Endodermal cell (in vitro differentiated cells): ENCODE results near the gene TAS2R60. TPM values are rescaled to one million over a fixed set of nuclear protein-coding genes. Genes with fewer than 3 reads are reported as not detected.

Experiments
- DNase-seq: peaks from one replicate; pipeline ENCODE4 v3.0.0-alpha.2; 2017
- H3K27ac ChIP-seq: 2 replicates; pipeline ENCODE4 v1.5.1; 2013; ENCODE audit warnings: mild to moderate bottlenecking, low read depth, low read length, moderate library complexity
- H3K27me3 ChIP-seq: 2 replicates; pipeline ENCODE4 v1.6.1; 2013; ENCODE audit warnings: mild to moderate bottlenecking, low read length, moderate library complexity; ENCODE audit not compliant: insufficient read depth, control insufficient read depth, poor library complexity, severe bottlenecking
- H3K36me3 ChIP-seq: 2 replicates; pipeline ENCODE4 v1.7.0; 2013; ENCODE audit warnings: mild to moderate bottlenecking, low read length, moderate library complexity; ENCODE audit not compliant: control insufficient read depth, insufficient read depth
- H3K4me1 ChIP-seq: one replicate; pipeline ENCODE4 v1.7.0; 2013; ENCODE audit warnings: low read length; ENCODE audit not compliant: control insufficient read depth, insufficient read depth
- H3K4me3 ChIP-seq: 2 replicates; pipeline ENCODE4 v1.5.1; 2013; ENCODE audit warnings: mild to moderate bottlenecking, low read length, moderate library complexity
- H3K9ac ChIP-seq: 2 replicates; pipeline ENCODE4 v1.6.1; 2013; ENCODE audit warnings: mild to moderate bottlenecking, low read length, moderate library complexity; ENCODE audit not compliant: poor library complexity, severe bottlenecking; ENCODE audit errors: extremely low read depth
- H3K9me3 ChIP-seq: 2 replicates; pipeline ENCODE4 v1.6.1; 2013; ENCODE audit warnings: mild to moderate bottlenecking, low read length, moderate library complexity; ENCODE audit not compliant: control insufficient read depth
- H3K27ac Mint-ChIP-seq: 2 replicates; pipeline ENCODE4 v1.8.0; 2020; ENCODE audit warnings: mixed read lengths
- H3K27me3 Mint-ChIP-seq: 2 replicates; pipeline ENCODE4 v1.8.0; 2021; ENCODE audit warnings: mild to moderate bottlenecking, mixed read lengths; ENCODE audit not compliant: insufficient read depth
- H3K36me3 Mint-ChIP-seq: 2 replicates; pipeline ENCODE4 v1.8.0; 2020; ENCODE audit warnings: low read depth, mixed read lengths
- H3K4me1 Mint-ChIP-seq: 2 replicates; pipeline ENCODE4 v1.8.0; 2020; ENCODE audit warnings: mixed read lengths
- H3K4me3 Mint-ChIP-seq: 2 replicates; pipeline ENCODE4 v1.8.0; 2020; ENCODE audit warnings: mild to moderate bottlenecking, moderate library complexity, mixed read lengths
- H3K9me3 Mint-ChIP-seq: 2 replicates; pipeline ENCODE4 v1.8.0; 2020; ENCODE audit warnings: mild to moderate bottlenecking, mixed read lengths
- CTCF ChIP-seq: fragments of 200-600 bp; sonication (generic); conservative IDR thresholded peaks from 2 replicates; pipeline ENCODE4 v1.5.0; 2021; ENCODE audit warnings: antibody characterized with exemption, mild to moderate bottlenecking
- WGBS, 2 experiments: methylation state at CpG; one replicate each; pipeline versions ENCODE4 v1.1.5 to v1.1.7; 2013; ENCODE audit warnings: missing lambda C conversion rate in 2 of 2, mixed read lengths in 1 of 2; ENCODE audit not compliant: insufficient coverage in 1 of 2, insufficient read length in 1 of 2; 5-methylcytosine and 5-hydroxymethylcytosine counted together
- total RNA-seq, 2 donors: library from RNA; stranded (reverse); fragmentation: NEBNext Ultra II Directional in 1 of 2; extraction: Animal tissue kit (Norgen Biotek cat#: 25700) in 1 of 2; gene quantifications; 2 replicates in 1 of 2; 3 replicates in 1 of 2; pipeline ENCODE4 v1.2.1, GENCODE V29; 2021

TAS2R60 gene
- total RNA-seq, 2 donors from 2014 or later = 0.37 TPM; not detected in 1

- Histone ChIP-seq H3K9me3 (no peaks in the 10 kb centered on the region), H3K9ac (no peak overlapping the region), H3K27ac (no peak overlapping the region), H3K27me3 (peaks cover 19% of the 10 kb centered on the region), H3K4me3 (no peak overlapping the region), H3K4me1 (no peaks in the 10 kb centered on the region), H3K36me3 (no peaks in the 10 kb centered on the region)
- no peak overlapping the region for H3K4me3 Mint-ChIP-seq
- peaks cover 20% of the 10 kb centered on the region for H3K27me3 Mint-ChIP-seq
- WGBS, 2 experiments = 86 to 91% methylated on average over 6 of the region's 6 CpGs
- peaks cover 6% of the 10 kb centered on the region for H3K4me1 Mint-ChIP-seq
- H3K27ac Mint-ChIP-seq = no peak overlapping the region
- no peaks in the 10 kb centered on the region for H3K9me3 Mint-ChIP-seq
- no peak for TF ChIP-seq CTCF
- no peak for DNase-seq
- no peaks in the 10 kb centered on the region for H3K36me3 Mint-ChIP-seq
These were observed 49.8 kb downstream of the TAS2R60 start for GRCh38 chr7:143492799-143493739.

- TF ChIP-seq CTCF = no peak
- Histone ChIP-seq H3K27me3 (peaks cover 23% of the 10 kb centered on the region), H3K4me1 (no peaks in the 10 kb centered on the region), H3K4me3 (no peak overlapping the region), H3K9ac (no peak overlapping the region), H3K9me3 (no peaks in the 10 kb centered on the region), H3K36me3 (no peaks in the 10 kb centered on the region), H3K27ac (no peak overlapping the region)
- 88% methylated on average over 1 of the region's 1 CpG; no CpG with 5 or more reads in 1 of the 2 experiments for WGBS, 2 experiments
- no peak for DNase-seq
- H3K36me3 Mint-ChIP-seq = no peaks in the 10 kb centered on the region
- H3K4me3 Mint-ChIP-seq = no peak overlapping the region
- no peak overlapping the region for H3K27ac Mint-ChIP-seq
- H3K27me3 Mint-ChIP-seq = peaks cover 23% of the 10 kb centered on the region
- peaks cover 6% of the 10 kb centered on the region for H3K4me1 Mint-ChIP-seq
- no peaks in the 10 kb centered on the region for H3K9me3 Mint-ChIP-seq
These were observed 50.5 kb downstream of the TAS2R60 start for GRCh38 chr7:143493751-143494150.

Other genes starting within 250 kb of the TAS2R60 start
- gene TAS2R40, start 221.4 kb upstream of the TAS2R60 start, total RNA-seq = not detected
- 10 to 100 TPM; 61.1 to 75.0 TPM for gene GSTK1, start 180.0 kb upstream of the TAS2R60 start, total RNA-seq
- gene TMEM139, start 158.5 kb upstream of the TAS2R60 start, total RNA-seq = 1 to 10 TPM; 1.6 to 2.3 TPM
- 10 to 100 TPM; 47.9 to 48.3 TPM for gene CASP2, start 155.1 kb upstream of the TAS2R60 start, total RNA-seq
- under 1 TPM in 1 of 2 donors, not detected in 1; 0.53 TPM for gene CLCN1, start 127.3 kb upstream of the TAS2R60 start, total RNA-seq
- gene FAM131B, start 80.7 kb upstream of the TAS2R60 start, total RNA-seq = 1 to 10 TPM; 1.9 to 3.6 TPM
- 100 to 1,000 TPM; 127 to 161 TPM for gene ZYX, start 62.1 kb upstream of the TAS2R60 start, total RNA-seq
- 100 to 1,000 TPM in 1 of 2 donors, 10 to 100 TPM in 1; 70.0 to 103 TPM for gene EPHA1, start 34.6 kb upstream of the TAS2R60 start, total RNA-seq
- under 1 TPM in 1 of 2 donors, not detected in 1; 0.59 TPM for gene TAS2R41, start 34.4 kb downstream of the TAS2R60 start, total RNA-seq
- gene CTAGE15, start 128.3 kb downstream of the TAS2R60 start, total RNA-seq = 1 to 10 TPM in 1 of 2 donors, under 1 TPM in 1; 0.35 to 1.9 TPM
- under 1 TPM in 1 of 2 donors, not detected in 1; 0.20 TPM for gene TCAF2, start 177.5 kb downstream of the TAS2R60 start, total RNA-seq